Kidney tubule cell (primary cell): Measurements from ENCODE around the gene CFAP57.
"Not testable (repeated sequence)": the region's sequence is repeated elsewhere in the genome, so short reads cannot be mapped to it uniquely, and the experiment has no call there.

Experiments
- DNase-seq: peaks from one replicate; pipeline ENCODE4 v3.0.0-alpha.2; 2018; ENCODE audit warnings: low spot score

CFAP57 gene

DNA sequence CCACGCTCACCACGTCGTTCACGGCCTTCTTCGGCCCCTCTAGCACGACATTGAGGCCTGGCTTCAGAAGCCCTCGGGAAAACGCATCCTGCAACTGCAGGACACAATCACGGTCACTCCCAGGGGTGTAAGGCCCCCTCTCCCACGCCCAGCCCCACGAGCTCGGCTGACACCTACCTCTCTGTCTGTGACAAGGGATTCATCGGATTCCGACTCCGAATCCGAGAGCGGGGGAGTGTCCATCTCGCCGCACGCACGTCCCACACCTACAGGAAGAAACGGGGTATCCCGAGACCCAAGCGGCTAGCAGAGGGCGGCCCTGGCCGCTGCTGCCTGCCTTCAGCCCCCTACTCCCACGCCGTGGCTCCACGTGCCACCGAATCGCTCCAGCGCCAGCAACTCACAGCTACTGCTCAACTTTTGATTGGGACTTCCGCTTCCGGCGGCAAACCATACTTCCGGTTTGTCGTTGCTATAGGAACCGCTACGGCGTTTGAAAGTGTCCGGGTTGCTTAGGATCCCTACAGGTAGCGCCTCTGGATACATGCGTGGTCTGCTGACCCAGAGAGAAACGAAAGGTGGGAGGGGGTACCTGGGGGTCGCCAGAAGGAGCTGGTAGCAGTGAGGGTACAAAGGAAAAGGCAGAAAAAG, at the start of gene CFAP57, which contains the start of gene EBNA1BP2:
Gene CFAP57, plus strand, starts transcription at position 455 of the 651 bp plus-strand sequence. CDS start 424 bp downstream, outside the sequence.
Gene EBNA1BP2, minus strand, starts transcription at position 415 of the 651 bp plus-strand sequence. Its CDS starts 172 bp downstream, at position 243.
- peak; percentile 94 for DNase-seq

DNA sequence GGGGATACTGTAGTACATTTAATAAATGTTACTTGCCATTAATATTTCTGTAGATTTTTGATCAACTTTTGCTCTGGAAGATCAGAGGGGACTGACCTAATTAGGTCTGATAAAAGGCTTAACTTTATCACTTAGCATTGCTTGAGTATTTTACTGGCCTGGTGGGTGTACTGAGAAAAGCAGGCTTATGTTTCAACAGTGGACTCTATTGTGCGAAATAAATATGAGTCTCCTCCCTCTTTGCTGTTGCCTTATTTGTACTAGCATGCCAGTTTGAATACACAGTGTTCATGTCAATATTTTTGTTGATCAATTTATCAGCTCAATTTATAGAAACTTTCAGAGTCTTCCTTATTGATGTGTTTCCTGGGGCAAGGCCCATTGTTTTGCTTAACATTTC, 49.1 kb upstream of the CFAP57 start:
- no peak for DNase-seq

DNA sequence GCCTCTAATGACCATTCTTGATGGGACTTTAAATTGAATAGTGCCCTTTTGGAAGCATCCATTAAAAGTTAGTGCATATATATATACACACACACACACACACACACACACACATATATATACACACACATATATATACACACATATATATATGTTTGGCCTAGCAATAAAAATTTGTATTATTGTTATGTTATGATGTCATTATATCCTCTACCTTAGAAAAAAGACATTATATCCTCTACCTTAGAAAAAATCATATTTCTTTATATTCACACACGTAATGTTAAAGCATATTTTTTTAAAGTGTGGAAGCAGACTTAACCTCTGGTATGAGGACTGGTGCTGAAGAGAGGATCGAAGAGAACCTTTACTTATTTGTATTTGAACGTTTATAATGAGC, 43.3 kb upstream of the CFAP57 start:
- no peak for DNase-seq

DNA sequence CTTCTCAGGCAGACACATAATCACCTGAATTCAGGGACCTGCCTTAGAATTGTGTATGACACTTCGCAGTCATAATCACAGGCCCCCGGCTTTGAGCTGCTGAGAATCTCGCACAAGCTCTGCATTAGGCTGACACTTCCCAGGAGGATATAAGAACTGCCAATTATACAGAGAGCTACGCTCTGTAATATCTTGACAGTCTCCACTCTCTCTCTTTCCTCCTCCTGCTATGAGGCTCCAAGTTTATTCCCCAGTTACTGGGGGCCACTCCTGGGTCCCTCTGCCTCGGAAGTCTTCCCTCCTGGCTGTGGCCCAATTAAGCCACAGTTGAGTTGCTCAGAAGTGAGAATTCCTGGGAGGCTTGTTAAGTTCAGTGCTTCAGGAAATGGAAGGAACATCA, 42.7 kb upstream of the CFAP57 start:
- no peak for DNase-seq

DNA sequence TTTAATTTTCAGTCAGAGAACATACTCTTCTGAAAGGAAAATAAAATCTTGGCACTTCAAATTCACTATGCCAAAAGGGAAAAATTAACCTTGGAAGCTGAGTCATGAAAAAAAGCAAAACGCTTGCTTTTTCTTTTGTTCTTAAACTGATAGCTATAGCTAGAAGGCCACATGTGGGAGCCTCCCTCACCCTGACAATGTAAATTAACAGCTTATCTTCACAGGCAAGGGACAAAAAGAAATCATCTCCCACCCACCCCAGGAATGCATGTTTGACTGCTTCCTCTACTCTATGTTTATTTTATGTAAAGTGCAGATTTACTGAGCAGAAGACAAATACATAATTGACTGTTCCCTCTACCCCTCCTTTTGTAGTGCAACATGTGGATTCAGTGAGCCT, 38.1 kb upstream of the CFAP57 start:
- DNase-seq = no peak

DNA sequence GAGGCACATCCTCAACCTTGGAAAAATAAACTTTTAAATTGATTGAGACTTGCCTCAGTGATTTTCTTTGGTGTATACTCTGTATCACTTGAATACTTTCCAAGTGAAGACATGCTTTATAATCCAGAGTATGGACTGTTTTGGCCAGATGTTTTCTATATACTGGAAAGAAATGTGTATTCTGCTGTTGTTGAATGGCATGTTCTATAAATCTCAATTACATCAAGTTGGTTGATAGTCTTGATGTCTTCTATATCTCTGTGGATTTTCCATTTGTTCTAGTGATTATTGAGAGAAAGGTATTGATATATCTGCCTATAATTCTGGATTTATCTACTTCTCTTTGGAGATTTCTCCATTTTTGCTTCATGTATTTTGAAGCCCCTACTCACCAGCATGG, 37.5 kb upstream of the CFAP57 start:
- DNase-seq = no peak

DNA sequence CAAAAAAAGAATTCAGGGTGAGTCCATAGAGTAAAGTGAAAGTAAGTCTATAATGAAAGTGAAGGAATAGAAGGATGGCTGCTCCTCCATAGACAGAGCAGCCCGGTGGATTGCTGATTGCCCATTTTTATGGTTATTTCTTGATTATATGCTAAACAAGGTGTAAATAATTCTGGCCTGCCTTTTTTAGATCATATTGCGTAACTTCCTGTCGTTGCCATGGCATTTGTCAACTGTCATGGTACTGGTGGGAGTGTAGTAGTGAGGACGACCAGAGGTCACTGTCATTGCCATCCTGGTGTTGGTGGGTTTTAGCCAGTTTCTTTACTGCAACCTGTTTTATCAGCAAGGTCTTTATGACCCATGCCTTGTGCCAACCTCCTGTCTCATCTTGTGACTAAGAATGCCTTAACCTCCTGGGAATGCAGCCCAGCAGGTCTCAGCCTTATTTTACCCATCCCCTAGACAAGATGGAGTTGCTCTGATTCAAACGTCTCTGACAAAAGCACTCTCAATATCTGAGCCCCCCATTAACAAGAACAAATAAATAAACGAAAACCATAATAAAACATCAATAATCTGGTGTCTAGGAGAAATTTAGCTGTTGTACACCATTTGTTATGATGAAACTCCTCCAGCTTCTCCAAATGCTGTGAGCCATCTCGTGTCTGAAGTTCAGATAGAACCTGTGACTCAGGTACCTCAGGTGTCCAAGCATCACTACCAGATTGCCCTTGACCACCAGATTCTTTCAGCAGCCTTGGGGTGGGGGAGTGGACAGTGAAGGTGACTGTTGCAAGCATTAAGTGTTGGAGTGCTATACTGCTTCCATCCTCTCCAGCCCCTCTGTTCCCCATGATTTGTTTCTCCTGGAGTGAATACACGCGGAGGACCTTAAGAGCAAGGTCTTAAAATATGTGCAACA, 36.0 kb upstream of the CFAP57 start:
- DNase-seq = peak; percentile 44

DNA sequence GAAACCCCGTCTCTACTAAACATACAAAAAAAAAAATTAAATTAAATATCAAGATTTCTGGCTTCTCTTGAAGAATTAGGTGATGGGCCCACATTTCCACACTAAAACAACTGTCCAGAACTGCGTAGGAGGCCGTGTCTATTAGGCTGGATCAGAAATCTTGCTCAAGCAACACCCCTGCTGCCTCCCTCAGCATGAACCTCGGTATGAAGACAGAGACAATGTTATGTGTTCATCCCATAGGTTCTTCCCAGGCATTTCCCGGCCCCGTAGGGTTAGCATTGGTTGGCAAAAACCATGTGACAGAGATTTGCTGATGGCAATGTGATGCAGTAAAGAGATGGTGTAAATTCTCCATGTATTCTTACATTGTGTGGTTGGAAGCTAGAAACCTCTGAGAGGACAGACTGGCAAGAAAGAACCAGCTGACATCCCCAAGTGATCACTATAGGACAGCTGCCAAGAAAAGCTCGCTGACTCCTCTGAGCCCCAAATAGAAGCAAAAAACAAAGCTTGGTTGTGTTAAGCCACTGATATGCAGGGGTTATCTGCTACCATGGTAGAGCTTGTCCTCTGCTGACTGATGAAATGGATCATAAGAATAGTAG, 34.6 kb upstream of the CFAP57 start:
- DNase-seq = no peak

DNA sequence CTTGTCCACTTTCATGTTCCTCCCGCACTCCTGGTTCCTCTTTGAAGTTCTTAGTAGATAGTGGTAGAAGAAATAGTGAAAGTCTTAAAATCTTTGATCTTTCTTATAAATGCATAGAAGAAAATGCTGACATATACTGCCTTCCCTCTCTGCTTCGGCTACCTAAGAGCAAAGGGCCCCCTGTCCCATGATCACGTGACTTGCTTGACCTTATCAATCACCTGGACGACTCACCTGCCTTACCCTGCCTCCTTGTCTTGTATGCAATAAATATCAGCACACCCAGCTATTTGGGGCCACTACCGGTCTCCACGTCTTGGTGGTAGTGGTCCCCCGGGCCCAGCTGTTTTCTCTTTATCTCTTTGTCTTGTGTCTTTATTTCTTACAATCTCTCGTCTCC, 32.8 kb upstream of the CFAP57 start:
- DNase-seq = not testable (repeated sequence)

DNA sequence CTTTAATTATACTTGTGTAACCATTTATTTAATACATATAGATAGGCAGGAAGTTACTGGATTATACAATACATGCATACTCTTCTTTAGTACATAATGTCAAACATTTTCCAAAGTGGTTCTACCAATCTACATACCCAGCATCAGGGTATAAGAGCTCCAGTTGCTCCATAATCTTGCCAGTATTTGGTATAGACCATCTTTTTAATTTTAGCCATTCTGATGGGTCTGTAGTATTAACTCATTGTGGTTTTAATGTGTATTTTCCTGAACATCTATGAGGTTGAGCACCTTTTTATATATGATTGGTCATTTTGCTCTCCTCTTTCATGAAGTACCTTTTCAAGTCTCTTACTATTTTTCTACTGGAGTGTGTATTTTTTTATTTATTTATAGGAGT, 32.1 kb upstream of the CFAP57 start:
- no peak for DNase-seq

DNA sequence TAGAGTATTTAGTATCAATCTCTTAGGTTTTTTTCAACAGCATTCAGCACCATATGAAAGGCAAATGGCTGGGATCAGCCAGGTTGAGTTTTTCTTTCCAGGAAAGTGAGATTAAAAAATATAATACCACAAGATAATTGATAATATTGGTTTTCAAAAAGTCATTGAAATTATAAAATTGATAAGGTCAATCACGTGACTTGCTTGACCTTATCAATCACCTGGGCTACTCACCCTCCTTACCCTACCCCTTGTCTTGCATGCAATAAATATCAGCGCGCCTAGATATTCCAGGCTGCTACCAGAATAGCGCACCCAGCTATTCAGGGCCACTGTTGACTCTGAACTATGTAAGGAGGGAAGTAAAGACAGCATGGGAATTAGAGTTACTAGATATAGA, 31.5 kb upstream of the CFAP57 start:
- no peak for DNase-seq

DNA sequence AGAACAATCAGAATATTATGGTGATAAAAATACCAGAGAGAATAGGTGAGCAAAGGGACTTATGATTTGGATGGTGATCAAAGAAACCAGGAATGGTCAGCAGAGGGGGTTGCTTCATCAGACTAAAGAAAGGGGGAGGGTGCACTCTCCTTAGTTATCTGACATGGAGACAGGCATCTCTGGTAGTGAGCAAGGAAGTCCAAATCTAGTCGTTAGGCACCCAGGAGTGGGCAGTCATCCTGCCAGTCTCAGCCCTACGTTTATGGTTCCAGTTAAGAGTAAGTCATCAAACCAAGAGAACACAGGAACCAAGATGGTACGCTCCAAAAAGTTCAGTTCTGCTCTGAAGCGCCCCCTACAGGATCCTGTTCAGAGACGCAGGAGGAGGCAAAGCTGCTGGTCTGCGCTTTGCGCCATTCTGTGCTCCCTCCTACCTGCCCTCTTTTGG, 28.7 kb upstream of the CFAP57 start:
- DNase-seq = no peak

DNA sequence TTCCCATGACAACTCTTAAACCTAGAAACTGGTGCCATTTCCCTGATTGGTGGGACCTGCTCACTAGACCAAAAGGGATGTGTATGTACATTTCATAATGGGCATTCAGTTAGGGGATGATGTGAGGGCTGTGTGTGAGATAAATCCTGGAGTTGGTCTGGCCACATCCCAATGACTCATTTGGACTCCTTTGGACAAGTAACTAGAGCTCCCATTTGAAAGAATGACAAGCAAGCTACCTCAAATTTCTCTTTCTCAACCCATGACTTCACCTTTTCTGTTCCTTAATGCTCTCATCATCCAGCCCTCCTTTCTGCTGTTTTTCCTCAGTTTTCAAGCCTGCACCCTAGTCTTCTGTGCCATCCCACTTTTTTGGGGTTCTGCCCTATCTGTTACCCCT, 27.9 kb upstream of the CFAP57 start:
- peak; percentile 25 for DNase-seq

DNA sequence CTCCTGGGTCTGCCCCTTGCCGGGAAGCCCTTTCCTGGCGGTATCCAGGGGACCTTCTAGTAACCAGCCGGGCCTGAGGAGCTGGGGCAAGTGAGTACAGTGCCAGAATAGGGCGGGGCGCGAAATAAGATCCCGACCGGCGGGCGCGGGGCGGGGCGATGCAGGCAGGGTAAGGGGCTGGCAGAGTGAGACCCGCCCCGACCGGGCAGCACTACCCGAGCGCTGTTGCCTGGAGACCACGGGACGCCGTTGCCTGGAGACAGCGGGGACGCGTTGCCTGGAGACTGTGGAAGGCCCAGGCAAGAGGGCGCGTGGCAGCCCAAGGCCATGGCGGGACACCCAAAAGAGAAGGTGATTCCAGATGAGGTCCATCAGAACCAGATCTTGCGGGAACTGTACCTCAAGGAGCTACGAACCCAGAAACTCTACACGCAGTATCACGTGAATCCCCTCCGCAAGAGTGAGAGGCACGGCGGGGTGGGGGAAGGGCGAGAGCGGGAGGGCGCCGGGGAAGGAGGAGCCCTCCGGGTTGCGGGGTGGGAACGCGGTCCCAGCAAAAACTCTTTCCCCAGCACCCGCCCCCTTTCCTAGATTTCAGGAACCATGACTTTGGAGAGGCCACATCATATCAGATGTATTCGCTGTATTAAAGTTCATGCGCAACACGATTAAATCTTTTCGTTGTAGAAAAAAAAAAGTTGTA, 24.4 kb upstream of the CFAP57 start:
- DNase-seq = peak; percentile 56

DNA sequence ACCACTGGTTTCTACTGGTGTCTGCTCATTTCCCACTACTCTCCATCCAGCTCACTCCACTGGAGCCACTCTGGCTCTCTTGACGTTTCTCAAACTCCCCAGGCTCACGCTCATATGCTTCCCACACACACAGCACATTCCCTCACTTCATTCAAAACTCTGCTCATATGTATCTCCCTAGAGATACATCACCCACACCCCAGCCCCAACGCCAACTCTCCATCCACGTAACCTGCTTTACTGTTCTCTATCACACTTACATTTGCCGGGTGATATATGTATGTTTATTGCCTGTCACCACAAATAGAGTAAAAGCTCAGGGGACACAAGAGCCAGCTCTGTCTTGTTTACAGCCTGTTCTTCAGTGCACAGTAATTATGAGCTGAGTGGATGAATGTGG, 22.2 kb upstream of the CFAP57 start:
- DNase-seq = no peak

DNA sequence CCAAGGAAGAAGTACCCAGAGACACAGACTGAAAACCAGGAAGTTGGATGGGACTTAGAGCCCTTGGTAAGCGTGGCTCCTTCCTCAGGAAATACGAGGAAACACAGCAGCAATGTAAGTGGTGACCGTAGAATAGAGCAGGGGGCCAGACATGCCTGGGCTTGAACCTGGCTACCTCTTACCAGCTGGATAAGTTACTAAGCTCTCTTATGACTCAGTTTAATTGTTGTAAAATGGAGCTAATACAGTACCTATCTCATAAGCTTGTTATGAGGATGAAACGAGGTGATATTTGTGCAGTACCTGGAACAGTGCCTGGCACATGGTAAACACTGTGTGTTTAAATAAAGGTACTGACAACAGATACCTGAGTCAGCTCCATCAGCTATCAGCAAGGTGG, 19.3 kb upstream of the CFAP57 start:
- peak; percentile 20 for DNase-seq

DNA sequence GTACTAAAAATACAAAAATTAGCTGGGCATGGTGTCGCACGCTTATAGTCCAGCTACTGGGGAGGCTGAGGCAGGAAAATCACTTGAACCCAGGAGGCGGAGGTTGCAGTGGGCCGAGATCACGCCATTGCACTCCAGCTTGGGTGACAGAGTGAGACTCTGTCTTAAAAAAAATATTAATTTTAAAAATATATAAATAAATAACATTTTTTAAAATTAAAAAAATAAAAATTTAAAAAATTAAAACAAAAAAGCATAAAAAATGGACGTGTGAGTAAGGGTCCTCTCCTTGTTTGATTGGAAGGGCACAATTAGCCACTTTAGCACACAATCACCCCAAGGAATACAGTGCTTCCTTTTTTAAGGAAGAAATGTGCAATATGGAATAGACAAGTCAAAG, 18.7 kb upstream of the CFAP57 start:
- DNase-seq = no peak

DNA sequence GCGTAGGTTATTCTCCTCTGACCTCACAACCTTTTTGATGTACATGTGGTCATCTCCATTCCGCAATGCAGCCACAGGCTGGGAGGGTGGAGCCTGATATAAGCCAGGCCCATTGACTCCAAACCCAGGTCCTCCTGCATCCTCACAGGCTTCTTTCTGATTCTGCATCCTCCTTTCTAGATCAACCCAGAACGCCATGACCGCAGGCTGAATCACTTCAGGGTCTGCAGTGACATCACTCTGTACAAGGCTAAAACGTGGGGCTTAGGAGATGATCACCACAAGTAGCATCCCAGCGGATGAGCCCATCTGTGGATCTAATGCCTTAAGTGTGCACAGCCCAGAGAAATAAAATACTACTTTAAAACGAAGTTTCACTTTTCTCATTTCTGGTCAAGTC, 16.1 kb upstream of the CFAP57 start:
- no peak for DNase-seq

DNA sequence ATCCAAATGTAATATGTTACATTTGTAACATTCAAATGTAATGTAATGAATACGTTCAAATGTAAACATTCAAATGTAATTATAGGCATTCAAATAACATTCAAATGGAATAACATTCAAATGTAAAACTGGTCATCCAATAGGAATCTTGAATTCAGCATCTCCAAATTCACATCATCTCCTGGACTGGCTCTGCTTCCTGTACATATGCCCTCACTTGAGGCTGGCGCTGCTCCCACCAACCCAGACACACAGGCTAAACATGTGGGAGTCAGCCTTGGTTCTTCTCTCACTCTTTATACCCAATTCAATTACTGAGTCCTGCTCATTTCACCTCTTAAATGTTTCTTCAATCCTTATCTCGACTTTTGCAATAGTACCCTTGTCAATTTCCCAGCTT, 7.0 kb upstream of the CFAP57 start:
- no peak for DNase-seq

DNA sequence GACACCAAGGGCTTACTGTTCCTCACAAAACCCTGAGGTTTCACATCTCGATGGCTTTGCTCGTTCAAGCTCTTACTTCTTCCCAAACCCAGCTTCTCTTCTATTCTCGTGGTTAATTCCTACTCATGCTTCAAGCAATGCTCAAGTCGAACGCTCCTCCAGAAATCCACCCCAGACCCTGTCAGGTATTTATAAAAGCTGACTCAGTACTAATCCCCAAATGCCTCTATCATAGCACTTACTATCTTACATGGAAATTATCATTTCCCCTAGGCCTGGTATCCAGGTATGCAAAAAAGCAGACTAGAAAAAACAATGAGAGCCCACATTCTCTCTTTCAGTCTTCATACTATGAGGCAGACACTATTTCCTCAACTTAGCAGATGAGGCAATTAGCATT, 6.4 kb upstream of the CFAP57 start:
- DNase-seq = no peak

DNA sequence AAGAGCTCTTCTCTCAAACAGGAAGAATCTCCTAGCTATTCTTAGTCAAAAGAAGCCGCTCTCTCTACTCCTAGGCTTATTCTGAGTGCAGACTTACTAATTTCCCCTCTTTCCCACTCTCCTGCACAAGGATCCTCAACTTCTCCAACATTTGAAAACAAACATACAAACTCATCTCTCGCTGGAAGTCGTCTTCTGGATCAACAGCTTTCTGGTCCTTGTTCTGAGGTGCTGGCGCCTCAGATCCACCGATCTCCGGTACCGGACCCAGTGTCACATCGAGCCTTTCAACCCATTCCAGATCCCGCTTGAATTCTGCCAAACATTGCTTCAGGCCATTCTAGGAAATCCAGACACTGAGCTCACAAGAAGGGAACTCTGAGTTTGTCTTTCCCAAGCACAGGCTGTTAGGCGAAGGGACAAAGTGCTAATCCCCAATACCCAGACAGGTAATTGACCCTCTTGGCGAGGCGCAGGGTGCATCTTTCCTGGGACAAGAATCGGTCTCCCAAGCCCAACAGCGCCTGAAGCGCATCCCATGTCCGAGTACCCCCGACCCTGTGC, 736 bp upstream of the CFAP57 start:
- no peak for DNase-seq

DNA sequence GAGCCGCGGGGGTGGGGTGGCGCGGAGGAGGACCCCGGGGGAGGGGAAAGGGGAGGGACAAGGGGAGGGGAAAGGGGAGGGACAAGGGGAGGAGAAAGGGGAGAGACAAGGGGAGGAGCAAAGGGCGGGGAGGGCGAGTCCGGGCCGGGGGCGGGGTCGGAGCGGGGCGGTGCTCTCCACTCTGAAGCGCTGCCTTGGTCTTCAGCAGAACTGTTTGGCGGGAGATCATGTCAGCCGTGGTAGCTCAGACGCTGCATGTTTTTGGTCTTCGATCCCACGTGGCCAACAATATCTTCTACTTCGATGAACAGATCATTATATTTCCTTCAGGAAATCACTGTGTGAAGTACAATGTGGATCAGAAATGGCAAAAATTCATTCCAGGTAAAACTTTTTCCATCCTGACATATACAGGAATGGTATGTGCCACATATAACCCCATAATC, 420 bp downstream of the CFAP57 start:
- DNase-seq = peak; percentile 76
